ENCODE results near the gene DOK7.

The DOK7 gene

GRCh38 chr4:3462321-3462789, 751 bp upstream of the DOK7 start:
- no peak for DNase-seq (ENCODE audit: low read depth in 1 of 2, low spot score in 1 of 2)

- DNase-seq (ENCODE audit: low read depth in 1 of 2, low spot score in 1 of 2): no peak
Observed at GRCh38 chr4:3463556-3464348, 646 bp downstream of the DOK7 start.

GRCh38 chr4:3464349-3464905, 1.3 kb downstream of the DOK7 start:
- no peak for DNase-seq (ENCODE audit: low read depth in 1 of 2, low spot score in 1 of 2)

- no peak for DNase-seq (ENCODE audit: low read depth in 1 of 2, low spot score in 1 of 2)
Observed at GRCh38 chr4:3464911-3465697, 2.0 kb downstream of the DOK7 start.

GRCh38 chr4:3465698-3466671, 2.9 kb downstream of the DOK7 start:
- DNase-seq (ENCODE audit: low read depth in 1 of 2, low spot score in 1 of 2): no peak

- no peak for DNase-seq (ENCODE audit: low read depth in 1 of 2, low spot score in 1 of 2)
Observed at GRCh38 chr4:3466691-3467600, 3.8 kb downstream of the DOK7 start.

- DNase-seq (ENCODE audit: low read depth in 1 of 2, low spot score in 1 of 2): no peak
Observed at GRCh38 chr4:3467601-3468031, 4.5 kb downstream of the DOK7 start.

- no peak for DNase-seq (ENCODE audit: low read depth in 1 of 2, low spot score in 1 of 2)
Observed at GRCh38 chr4:3468154-3468553, 5.0 kb downstream of the DOK7 start.

- DNase-seq (ENCODE audit: low read depth in 1 of 2, low spot score in 1 of 2): no peak
Observed at GRCh38 chr4:3468804-3469203, 5.7 kb downstream of the DOK7 start.

GRCh38 chr4:3469386-3470243, 6.5 kb downstream of the DOK7 start:
- no peak for DNase-seq (ENCODE audit: low read depth in 1 of 2, low spot score in 1 of 2)

GRCh38 chr4:3470244-3471097, 7.4 kb downstream of the DOK7 start:
- DNase-seq (ENCODE audit: low read depth in 1 of 2, low spot score in 1 of 2): no peak

- DNase-seq (ENCODE audit: low read depth in 1 of 2, low spot score in 1 of 2): no peak
Observed at GRCh38 chr4:3471098-3471760, 8.1 kb downstream of the DOK7 start.

- DNase-seq (ENCODE audit: low read depth in 1 of 2, low spot score in 1 of 2): no peak
Observed at GRCh38 chr4:3471886-3472285, 8.8 kb downstream of the DOK7 start.

GRCh38 chr4:3472411-3473141, 9.5 kb downstream of the DOK7 start:
- no peak for DNase-seq (ENCODE audit: low read depth in 1 of 2, low spot score in 1 of 2)

GRCh38 chr4:3473181-3473950, 10.3 kb downstream of the DOK7 start:
- DNase-seq (ENCODE audit: low read depth in 1 of 2, low spot score in 1 of 2): no peak
